Measurements from ENCODE around the gene TXNIP. TPM values are rescaled to one million over a fixed set of nuclear protein-coding genes. Genes with fewer than 3 reads are reported as not detected.

TXNIP gene
- total RNA-seq, 1 donor from 2014 or later, result 19.0 TPM

GRCh38 chr1:145949219-145949618, 47.2 kb downstream of the TXNIP start:
- no peak for DNase-seq (ENCODE audit: low read depth)
- Histone ChIP-seq H3K4me3 (ENCODE audit: low read depth, low read length) (no peak overlapping the region), H3K27me3 (ENCODE audit: control insufficient read depth, insufficient read depth, low read length) (no peaks in the 10 kb centered on the region), H3K36me3 (ENCODE audit: control insufficient read depth, insufficient read depth, low read length) (no peaks in the 10 kb centered on the region)
- TF ChIP-seq CTCF (IDR thresholded peaks at IDR 0.05; ENCODE audit: insufficient read depth, low read length, poor library complexity, severe bottlenecking), result no peak

GRCh38 chr1:145947551-145947950, 48.8 kb downstream of the TXNIP start:
- TF ChIP-seq CTCF (IDR thresholded peaks at IDR 0.05; ENCODE audit: insufficient read depth, low read length, poor library complexity, severe bottlenecking), result no peak
- DNase-seq (ENCODE audit: low read depth), result no peak
- Histone ChIP-seq H3K27me3 (ENCODE audit: control insufficient read depth, insufficient read depth, low read length) (no peaks in the 10 kb centered on the region), H3K36me3 (ENCODE audit: control insufficient read depth, insufficient read depth, low read length) (no peaks in the 10 kb centered on the region), H3K4me3 (ENCODE audit: low read depth, low read length) (no peak overlapping the region)

- H3K36me3 ChIP-seq (ENCODE audit: control insufficient read depth, insufficient read depth, low read length), result no peaks in the 10 kb centered on the region
- TF ChIP-seq CTCF (IDR thresholded peaks at IDR 0.05; ENCODE audit: insufficient read depth, low read length, poor library complexity, severe bottlenecking), result no peak
- DNase-seq (ENCODE audit: low read depth), result no peak
- H3K27me3 ChIP-seq (ENCODE audit: control insufficient read depth, insufficient read depth, low read length), result no peaks in the 10 kb centered on the region
- no peak overlapping the region for H3K4me3 ChIP-seq (ENCODE audit: low read depth, low read length)
Observed at GRCh38 chr1:145946477-145946986, 49.8 kb downstream of the TXNIP start.

- no peak for TF ChIP-seq CTCF (IDR thresholded peaks at IDR 0.05; ENCODE audit: insufficient read depth, low read length, poor library complexity, severe bottlenecking)
- no peaks in the 10 kb centered on the region for H3K36me3 ChIP-seq (ENCODE audit: control insufficient read depth, insufficient read depth, low read length)
- no peak overlapping the region for H3K4me3 ChIP-seq (ENCODE audit: low read depth, low read length)
- H3K27me3 ChIP-seq (ENCODE audit: control insufficient read depth, insufficient read depth, low read length), result no peaks in the 10 kb centered on the region
- no peak for DNase-seq (ENCODE audit: low read depth)
Observed at GRCh38 chr1:145944532-145944931, 51.8 kb downstream of the TXNIP start.

- Histone ChIP-seq H3K36me3 (ENCODE audit: control insufficient read depth, insufficient read depth, low read length) (no peaks in the 10 kb centered on the region), H3K27me3 (ENCODE audit: control insufficient read depth, insufficient read depth, low read length) (no peaks in the 10 kb centered on the region), H3K4me3 (ENCODE audit: low read depth, low read length) (no peak overlapping the region)
- TF ChIP-seq CTCF (IDR thresholded peaks at IDR 0.05; ENCODE audit: insufficient read depth, low read length, poor library complexity, severe bottlenecking), result no peak
- no peak for DNase-seq (ENCODE audit: low read depth)
Observed at GRCh38 chr1:145942871-145943270, 53.5 kb downstream of the TXNIP start.

Other genes with a start within 250 kb of the TXNIP start
- gene RNF115, start 172.5 kb downstream of the TXNIP start, total RNA-seq, result 7.7 and 8.5 TPM in 2 replicates
- 43.4 and 44.2 TPM in 2 replicates for gene POLR3C, start 172.4 kb downstream of the TXNIP start, total RNA-seq
- 1.9 and 2.5 TPM in 2 replicates for gene NUDT17, start 150.9 kb downstream of the TXNIP start, total RNA-seq
- gene PIAS3, start 137.5 kb downstream of the TXNIP start, total RNA-seq, result 17.7 and 19.6 TPM in 2 replicates
- 0.07 TPM in 1 of 2 replicates, not detected in the other for gene ANKRD35, start 110.7 kb downstream of the TXNIP start, total RNA-seq
- 0.08 and 0.89 TPM in 2 replicates for gene ITGA10, start 86.5 kb downstream of the TXNIP start, total RNA-seq
- gene PEX11B, start 77.9 kb downstream of the TXNIP start, total RNA-seq, result 25.9 and 31.2 TPM in 2 replicates
- 159 and 173 TPM in 2 replicates for gene RBM8A, start 69.1 kb downstream of the TXNIP start, total RNA-seq
- 23.2 and 28.0 TPM in 2 replicates for gene LIX1L, start 38.6 kb downstream of the TXNIP start, total RNA-seq
- 0.46 TPM in 1 of 2 replicates, not detected in the other for gene ANKRD34A, start 32.0 kb downstream of the TXNIP start, total RNA-seq
- 12.2 and 14.3 TPM in 2 replicates for gene POLR3GL, start 31.9 kb downstream of the TXNIP start, total RNA-seq
- gene HJV, start 25.2 kb upstream of the TXNIP start, total RNA-seq, result not detected in 2 replicates
- gene NBPF10, start 148.2 kb upstream of the TXNIP start, total RNA-seq, result 0.82 and 1.4 TPM in 2 replicates
- gene NOTCH2NLA, start 232.4 kb upstream of the TXNIP start, total RNA-seq, result 44.1 and 51.8 TPM in 2 replicates